Panc1 (cell line): ENCODE data around the gene TAF5L. TPM values are rescaled to one million over a fixed set of nuclear protein-coding genes. Genes with fewer than 3 reads are reported as not detected.

Source experiments
- ATAC-seq: fragments of 200-7000 bp; cut with Tn5 transposase; 2 replicates; pipeline ENCODE4 v1.9.1; 2020; ENCODE audit warnings: mild to moderate bottlenecking, moderate library complexity
- BruUV-seq: library from RNA; stranded (reverse); fragments of 400-500 nt; replicated peaks from 2 replicates; lab custom pipeline; 2021; lab: Mats Ljungman, UMichigan
- CTCF ChIA-PET: fragments of 300-600 bp; sonication (Branson Sonifier 250); formaldehyde crosslinking; loops from one replicate; lab custom pipeline; 2022; ENCODE audit warnings: antibody characterized with exemption; lab: Charles Lee
- POLR2A ChIA-PET: fragments of 300-600 bp; sonication (Branson Sonifier 250); formaldehyde crosslinking; loops from one replicate; lab custom pipeline; 2022; ENCODE audit warnings: antibody characterized with exemption; lab: Charles Lee
- DNase-seq: peaks from one replicate; pipeline ENCODE4 v3.0.0-alpha.2; 2010; ENCODE audit warnings: low read depth, low spot score
- H3K27ac ChIP-seq: 2 replicates; pipeline ENCODE4 v1.5.1; 2011; ENCODE audit warnings: mild to moderate bottlenecking, low read length, inconsistent platforms
- H3K27me3 ChIP-seq: fragments of 200-500 bp; sonication (Bioruptor generic); 2 replicates; pipeline ENCODE4 v1.6.0; 2014; ENCODE audit warnings: low read length, inconsistent platforms; ENCODE audit not compliant: control insufficient read depth, insufficient read depth
- H3K36me3 ChIP-seq: fragments of 200-500 bp; sonication (Bioruptor generic); 2 replicates; pipeline ENCODE4 v1.5.1; 2014; ENCODE audit warnings: inconsistent platforms, mild to moderate bottlenecking, low read length, moderate library complexity; ENCODE audit not compliant: control insufficient read depth, insufficient read depth
- H3K4me1 ChIP-seq: 2 replicates; pipeline ENCODE4 v1.5.1; 2011; ENCODE audit warnings: inconsistent platforms, mild to moderate bottlenecking, low read length, moderate library complexity; ENCODE audit not compliant: control insufficient read depth, insufficient read depth
- H3K4me3 ChIP-seq, 2 experiments: 2 replicates each; pipeline ENCODE4 v1.5.1; 2011 to 2012; ENCODE audit warnings: low read depth in 2 of 2, low read length in 2 of 2, mild to moderate bottlenecking in 2 of 2, inconsistent platforms in 1 of 2, moderate library complexity in 1 of 2
- H3K9me3 ChIP-seq: fragments of 200-500 bp; sonication (Bioruptor generic); 2 replicates; pipeline ENCODE4 v1.5.1; 2014; ENCODE audit warnings: low read depth, mild to moderate bottlenecking, inconsistent platforms, low read length, moderate library complexity; ENCODE audit not compliant: control insufficient read depth, insufficient read depth
- POLR2AphosphoS5 ChIP-seq: IDR thresholded peaks from 2 replicates; pipeline ENCODE4 v1.6.1; 2012; ENCODE audit warnings: mild to moderate bottlenecking, low read depth, low read length, moderate library complexity
- SIN3A ChIP-seq: IDR thresholded peaks from 2 replicates; pipeline ENCODE4 v1.6.1; 2012; ENCODE audit warnings: low read depth, mild to moderate bottlenecking, low read length, moderate library complexity, borderline replicate concordance; ENCODE audit not compliant: insufficient read depth
- TCF7L2 ChIP-seq: IDR thresholded peaks from 2 replicates; pipeline ENCODE4 v1.6.1; 2011; ENCODE audit warnings: mild to moderate bottlenecking, low read depth, low read length, inconsistent platforms
- in situ Hi-C: cut with HindIII; loops from 2 replicates; pipeline ENCODE4 v1.10.0; 2016; ENCODE audit warnings: low sequenced_read_pairs, low pct_unique_long_range_greater_than_20kb
- intact Hi-C: fragments of 100-400 bp; cut with micrococcal nuclease; formaldehyde crosslinking; loops from one replicate; pipeline ENCODE4 v1.10.0; 2022; ENCODE audit not compliant: unreplicated experiment
- total RNA-seq: library from RNA; stranded (reverse); gene quantifications from one replicate; pipeline ENCODE4 v1.2.1, GENCODE V29; 2021; ENCODE audit not compliant: unreplicated experiment
- TF ChIP-seq, protein P1 (sequence below), 2 experiments: IDR thresholded peaks; 2 replicates each; pipeline ENCODE4 v1.6.1; 2011 to 2012; ENCODE audit warnings: low read depth in 2 of 2, control low read depth in 1 of 2, low read length in 1 of 2, mild to moderate bottlenecking in 1 of 2, moderate library complexity in 1 of 2; ENCODE audit not compliant: insufficient read depth in 1 of 2
- TF ChIP-seq, protein P2 (sequence below): fragments of 450-650 bp; IDR thresholded peaks from 2 replicates; pipeline ENCODE4 v1.5.1; 2017; ENCODE audit warnings: mild to moderate bottlenecking

TAF5L gene
- total RNA-seq, 1 experiment from 2014 or later, result 23.8 TPM

DNA sequence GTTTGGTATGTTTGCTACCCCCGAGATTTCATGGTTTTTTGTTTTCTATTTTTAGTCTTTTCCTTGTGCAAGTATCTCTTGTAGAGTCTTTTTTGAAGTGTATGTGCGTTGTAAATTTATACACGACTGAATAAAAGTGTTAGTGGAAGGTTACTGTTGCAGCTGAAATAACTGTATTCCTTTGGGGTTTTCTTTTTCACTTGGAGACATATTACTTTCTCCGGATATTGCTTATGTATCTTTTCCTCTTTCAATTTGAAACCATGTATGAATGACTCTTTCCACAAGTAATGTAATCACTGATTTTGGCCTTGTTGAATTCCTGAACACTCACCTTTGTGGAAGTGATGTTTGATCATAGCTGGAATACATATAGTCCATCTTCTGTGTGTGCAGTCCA lies 1.1 kb upstream of the TAF5L start:
- intact Hi-C loops, result no loop called here
- H3K4me3 ChIP-seq, result peak overlapping the region; percentile 95 to 100
- peaks cover 20% of the 10 kb centered on the region for H3K4me1 ChIP-seq
- H3K9me3 ChIP-seq, result no peaks in the 10 kb centered on the region
- H3K27me3 ChIP-seq, result no peaks in the 10 kb centered on the region
- DNase-seq (no peak), ATAC-seq (no peak)
- ChIA-PET CTCF (no interaction called here), POLR2A (no interaction called here)
- peaks cover 7% of the 10 kb centered on the region for H3K36me3 ChIP-seq
- peak overlapping the region; percentile 91 for H3K27ac ChIP-seq
- TSS peak; percentile 82 for BruUV-seq
- in situ Hi-C loops, result no loop called here
- TF ChIP-seq, protein P1, sequence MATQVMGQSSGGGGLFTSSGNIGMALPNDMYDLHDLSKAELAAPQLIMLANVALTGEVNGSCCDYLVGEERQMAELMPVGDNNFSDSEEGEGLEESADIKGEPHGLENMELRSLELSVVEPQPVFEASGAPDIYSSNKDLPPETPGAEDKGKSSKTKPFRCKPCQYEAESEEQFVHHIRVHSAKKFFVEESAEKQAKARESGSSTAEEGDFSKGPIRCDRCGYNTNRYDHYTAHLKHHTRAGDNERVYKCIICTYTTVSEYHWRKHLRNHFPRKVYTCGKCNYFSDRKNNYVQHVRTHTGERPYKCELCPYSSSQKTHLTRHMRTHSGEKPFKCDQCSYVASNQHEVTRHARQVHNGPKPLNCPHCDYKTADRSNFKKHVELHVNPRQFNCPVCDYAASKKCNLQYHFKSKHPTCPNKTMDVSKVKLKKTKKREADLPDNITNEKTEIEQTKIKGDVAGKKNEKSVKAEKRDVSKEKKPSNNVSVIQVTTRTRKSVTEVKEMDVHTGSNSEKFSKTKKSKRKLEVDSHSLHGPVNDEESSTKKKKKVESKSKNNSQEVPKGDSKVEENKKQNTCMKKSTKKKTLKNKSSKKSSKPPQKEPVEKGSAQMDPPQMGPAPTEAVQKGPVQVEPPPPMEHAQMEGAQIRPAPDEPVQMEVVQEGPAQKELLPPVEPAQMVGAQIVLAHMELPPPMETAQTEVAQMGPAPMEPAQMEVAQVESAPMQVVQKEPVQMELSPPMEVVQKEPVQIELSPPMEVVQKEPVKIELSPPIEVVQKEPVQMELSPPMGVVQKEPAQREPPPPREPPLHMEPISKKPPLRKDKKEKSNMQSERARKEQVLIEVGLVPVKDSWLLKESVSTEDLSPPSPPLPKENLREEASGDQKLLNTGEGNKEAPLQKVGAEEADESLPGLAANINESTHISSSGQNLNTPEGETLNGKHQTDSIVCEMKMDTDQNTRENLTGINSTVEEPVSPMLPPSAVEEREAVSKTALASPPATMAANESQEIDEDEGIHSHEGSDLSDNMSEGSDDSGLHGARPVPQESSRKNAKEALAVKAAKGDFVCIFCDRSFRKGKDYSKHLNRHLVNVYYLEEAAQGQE (IDR thresholded peaks at IDR 0.05; ENCODE audit: insufficient read depth in 1 of 2, low read depth in 2 of 2, low read length in 1 of 2), result no peak
- TF ChIP-seq SIN3A, result no peak
- TF ChIP-seq POLR2AphosphoS5, result no peak
- TF ChIP-seq, protein P2, sequence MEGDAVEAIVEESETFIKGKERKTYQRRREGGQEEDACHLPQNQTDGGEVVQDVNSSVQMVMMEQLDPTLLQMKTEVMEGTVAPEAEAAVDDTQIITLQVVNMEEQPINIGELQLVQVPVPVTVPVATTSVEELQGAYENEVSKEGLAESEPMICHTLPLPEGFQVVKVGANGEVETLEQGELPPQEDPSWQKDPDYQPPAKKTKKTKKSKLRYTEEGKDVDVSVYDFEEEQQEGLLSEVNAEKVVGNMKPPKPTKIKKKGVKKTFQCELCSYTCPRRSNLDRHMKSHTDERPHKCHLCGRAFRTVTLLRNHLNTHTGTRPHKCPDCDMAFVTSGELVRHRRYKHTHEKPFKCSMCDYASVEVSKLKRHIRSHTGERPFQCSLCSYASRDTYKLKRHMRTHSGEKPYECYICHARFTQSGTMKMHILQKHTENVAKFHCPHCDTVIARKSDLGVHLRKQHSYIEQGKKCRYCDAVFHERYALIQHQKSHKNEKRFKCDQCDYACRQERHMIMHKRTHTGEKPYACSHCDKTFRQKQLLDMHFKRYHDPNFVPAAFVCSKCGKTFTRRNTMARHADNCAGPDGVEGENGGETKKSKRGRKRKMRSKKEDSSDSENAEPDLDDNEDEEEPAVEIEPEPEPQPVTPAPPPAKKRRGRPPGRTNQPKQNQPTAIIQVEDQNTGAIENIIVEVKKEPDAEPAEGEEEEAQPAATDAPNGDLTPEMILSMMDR, result no peak
- TF ChIP-seq TCF7L2, result no peak

DNA sequence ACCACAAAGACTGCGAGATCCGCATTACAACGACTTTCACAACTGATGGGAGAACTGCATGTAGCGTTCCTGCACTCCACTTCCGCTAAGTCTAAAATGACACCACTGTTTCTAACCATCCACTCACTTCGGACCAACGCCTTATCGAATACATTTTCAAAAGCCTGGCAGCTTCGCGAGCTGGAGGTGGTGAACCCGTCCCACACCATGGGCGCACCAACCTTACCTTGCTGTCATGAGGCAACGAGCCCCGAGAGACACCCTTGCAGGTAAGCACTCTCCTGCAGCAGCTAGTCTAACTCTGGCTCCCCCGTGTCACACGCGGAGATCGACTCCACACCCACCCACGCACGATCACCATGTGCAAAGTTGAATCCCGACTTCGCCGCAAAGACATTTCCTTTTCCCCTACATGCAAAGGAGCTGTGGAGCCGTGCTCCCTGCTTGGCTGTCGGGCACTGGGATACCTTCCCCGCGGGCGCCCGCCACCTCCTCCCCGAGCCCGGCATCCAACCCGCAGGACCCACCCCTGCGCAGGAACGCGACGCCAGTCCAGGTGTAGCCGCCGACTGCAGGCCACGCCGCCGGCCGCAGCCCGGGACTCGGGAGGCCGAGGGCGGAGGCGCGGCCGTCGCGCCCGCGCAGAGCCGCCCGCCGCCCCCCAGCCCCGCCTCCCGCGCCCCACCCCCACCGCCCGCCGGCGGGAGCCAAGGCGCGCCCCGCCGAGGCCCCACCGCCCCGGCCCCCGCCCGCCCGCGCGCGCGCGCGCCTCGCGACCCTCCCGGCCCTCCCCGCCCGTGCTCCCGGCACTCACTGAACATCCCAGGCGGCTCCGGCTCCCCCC lies 629 bp downstream of the TAF5L start:
- Histone ChIP-seq H3K4me3 (peak overlapping the region; percentile 79 to 100), H3K36me3 (peaks cover 7% of the 10 kb centered on the region), H3K9me3 (no peaks in the 10 kb centered on the region), H3K27ac (peak overlapping the region; percentile 71), H3K4me1 (peaks cover 20% of the 10 kb centered on the region), H3K27me3 (no peaks in the 10 kb centered on the region)
- CTCF ChIA-PET, result no interaction called here
- ATAC-seq, result peak; percentile 73
- in situ Hi-C loops, result no loop called here
- intact Hi-C loops, result no loop called here
- POLR2A ChIA-PET, result no interaction called here
- no peak for DNase-seq
- BruUV-seq, result no TSS peak
- TF ChIP-seq SIN3A, result peak; percentile 57; the same call in 1 of the 2 replicates
- TF ChIP-seq, protein P1 (IDR thresholded peaks at IDR 0.05; ENCODE audit: insufficient read depth in 1 of 2, low read depth in 2 of 2, low read length in 1 of 2), result no peak
